Tibial artery (tissue), 4 donors: ENCODE results near the gene ADGRA3.

ENCODE experiments used
- DNase-seq, 2 donors: peaks; one replicate each; pipeline ENCODE4 v3.0.0-alpha.2; 2019
- H3K27ac ChIP-seq, 2 donors: fragments of 200-600 bp; sonication (generic) in 1 of 2; 1 replicate in 1 of 2; 2 replicates in 1 of 2; pipeline ENCODE4 v1.5.1; 2018 to 2019; ENCODE audit warnings: mild to moderate bottlenecking in 1 of 2
- H3K27me3 ChIP-seq, 2 donors: fragments of 200-600 bp; sonication (generic) in 1 of 2; one replicate each; pipeline versions ENCODE4 v1.5.1 to v1.6.0; 2016 to 2019
- H3K36me3 ChIP-seq, 3 donors: fragments of 200-600 bp; sonication (generic) in 2 of 3; one replicate each; pipeline ENCODE4 v1.5.1; 2016 to 2019; ENCODE audit warnings: mild to moderate bottlenecking in 2 of 3
- H3K4me1 ChIP-seq, 4 donors: fragments of 200-600 bp; sonication (generic) in 2 of 4; 1 replicate in 3 of 4; 2 replicates in 1 of 4; pipeline ENCODE4 v1.5.1; 2016 to 2019
- H3K4me3 ChIP-seq, 2 donors: fragments of 200-600 bp; sonication (generic) in 1 of 2; 1 replicate in 1 of 2; 2 replicates in 1 of 2; pipeline ENCODE4 v1.5.1; 2018 to 2019; ENCODE audit warnings: mild to moderate bottlenecking in 2 of 2
- H3K9me3 ChIP-seq, 3 donors: fragments of 200-600 bp; sonication (generic) in 1 of 3; one replicate each; pipeline ENCODE4 v1.5.1; 2016 to 2019
- CTCF ChIP-seq, 2 experiments: fragments of 200-600 bp in 1 of 2; fragments of 450-650 bp in 1 of 2; IDR thresholded peaks; one replicate each; pipeline ENCODE4 v1.5.1; 2017 to 2019; ENCODE audit warnings: antibody characterized with exemption in 2 of 2, mild to moderate bottlenecking in 1 of 2, moderate library complexity in 1 of 2
- intact Hi-C: fragments of 100-400 bp; cut with DNase I; formaldehyde crosslinking; loops from one replicate; pipeline ENCODE4 v1.15.0; 2023; ENCODE audit warnings: low total_unique reads

Gene ADGRA3

DNA sequence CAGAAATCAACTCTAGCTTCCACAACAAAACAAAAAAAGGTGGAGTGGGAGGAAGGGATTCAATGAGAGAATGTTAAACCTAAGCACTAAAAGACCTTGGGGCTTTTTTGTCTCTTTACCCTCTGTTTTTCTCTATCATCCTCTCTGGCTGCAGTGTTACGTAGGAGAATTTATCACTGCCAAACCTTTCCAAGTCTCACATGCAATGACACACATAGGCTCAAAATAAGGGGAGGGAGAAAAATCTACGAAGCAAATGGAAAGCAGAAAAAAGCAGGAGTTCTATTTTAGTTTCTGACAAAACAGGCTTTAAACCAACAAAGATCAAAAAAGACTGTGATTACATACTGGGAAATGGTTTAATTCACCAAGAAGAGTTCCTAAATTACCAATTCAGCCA is 152.1 kb downstream of the ADGRA3 start:
- Histone ChIP-seq H3K36me3 (no peaks in the 10 kb centered on the region), H3K27me3 (no peaks in the 10 kb centered on the region), H3K4me3 (no peak overlapping the region), H3K27ac (no peak overlapping the region), H3K9me3 (no peaks in the 10 kb centered on the region), H3K4me1 (no peaks in the 10 kb centered on the region)
- intact Hi-C loops: no loop called here
- TF ChIP-seq CTCF (IDR thresholded peaks at IDR 0.05): no peak
- no peak for DNase-seq

- intact Hi-C loops: no loop called here
- Histone ChIP-seq H3K9me3 (no peaks in the 10 kb centered on the region), H3K4me1 (no peaks in the 10 kb centered on the region), H3K27ac (no peak overlapping the region), H3K27me3 (no peaks in the 10 kb centered on the region), H3K4me3 (no peak overlapping the region), H3K36me3 (no peaks in the 10 kb centered on the region)
- TF ChIP-seq CTCF (IDR thresholded peaks at IDR 0.05): no peak
- no peak for DNase-seq
These were observed 152.8 kb downstream of the ADGRA3 start for GRCh38 chr4:22363036-22363435.

- no peaks in the 10 kb centered on the region for H3K4me1 ChIP-seq
- H3K36me3 ChIP-seq: no peaks in the 10 kb centered on the region
- H3K27ac ChIP-seq: no peak overlapping the region
- intact Hi-C loops: no loop called here
- no peak for TF ChIP-seq CTCF (IDR thresholded peaks at IDR 0.05)
- no peak overlapping the region for H3K4me3 ChIP-seq
- H3K9me3 ChIP-seq: no peaks in the 10 kb centered on the region
- no peak for DNase-seq
- no peaks in the 10 kb centered on the region for H3K27me3 ChIP-seq
These were observed 158.8 kb downstream of the ADGRA3 start for GRCh38 chr4:22356987-22357596.

DNA sequence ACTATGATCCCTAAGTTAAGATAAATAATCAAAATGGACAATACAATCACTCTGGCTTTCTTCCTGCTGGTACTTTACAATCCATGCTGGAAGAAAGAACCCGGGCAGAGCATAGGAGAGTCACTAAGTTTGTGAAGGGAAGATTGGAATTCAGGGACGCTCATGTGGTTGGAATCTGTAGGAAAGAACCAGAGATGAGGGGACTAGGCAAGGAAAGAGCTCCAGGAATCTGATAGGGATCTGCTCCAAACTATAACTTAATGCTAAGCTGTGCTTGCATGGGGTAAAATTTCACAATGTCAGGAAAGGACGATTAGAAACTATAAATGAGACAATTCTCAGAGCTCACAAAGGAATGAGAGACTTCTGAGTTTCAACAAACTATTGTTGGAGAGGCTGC is 167.5 kb downstream of the ADGRA3 start:
- Histone ChIP-seq H3K27ac (no peak overlapping the region), H3K4me1 (no peaks in the 10 kb centered on the region), H3K36me3 (no peaks in the 10 kb centered on the region), H3K9me3 (no peaks in the 10 kb centered on the region), H3K4me3 (no peak overlapping the region), H3K27me3 (no peaks in the 10 kb centered on the region)
- DNase-seq: no peak
- intact Hi-C loops: no loop called here
- no peak for TF ChIP-seq CTCF (IDR thresholded peaks at IDR 0.05)

- Histone ChIP-seq H3K27me3 (no peaks in the 10 kb centered on the region), H3K36me3 (no peaks in the 10 kb centered on the region), H3K4me1 (no peaks in the 10 kb centered on the region), H3K4me3 (no peak overlapping the region), H3K9me3 (no peaks in the 10 kb centered on the region), H3K27ac (no peak overlapping the region)
- DNase-seq: no peak
- TF ChIP-seq CTCF (IDR thresholded peaks at IDR 0.05): no peak
- intact Hi-C loops: no loop called here
These were observed 170.2 kb downstream of the ADGRA3 start for GRCh38 chr4:22345678-22346077.

DNA sequence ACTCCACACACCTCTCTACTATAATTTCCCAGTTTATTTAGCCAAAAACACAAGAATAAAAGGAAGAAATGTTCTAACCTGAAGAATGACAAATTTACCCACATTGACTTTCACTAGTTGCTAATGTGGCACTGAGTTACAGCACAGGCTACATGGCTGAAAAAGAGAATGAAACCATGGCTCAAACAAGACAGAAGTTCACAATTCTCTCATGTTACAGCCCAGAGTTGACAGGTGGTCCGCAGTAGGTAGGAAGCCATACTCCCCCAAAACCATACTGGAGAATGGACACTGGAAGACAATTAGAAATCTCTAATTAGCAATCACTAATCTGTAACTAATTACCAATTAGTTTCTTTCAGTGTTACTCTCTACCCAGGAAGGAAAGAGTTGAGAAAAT is 170.8 kb downstream of the ADGRA3 start:
- no peaks in the 10 kb centered on the region for H3K27me3 ChIP-seq
- H3K4me3 ChIP-seq: no peak overlapping the region
- no peaks in the 10 kb centered on the region for H3K4me1 ChIP-seq
- no peak for TF ChIP-seq CTCF (IDR thresholded peaks at IDR 0.05)
- no peaks in the 10 kb centered on the region for H3K36me3 ChIP-seq
- no peak for DNase-seq
- no peaks in the 10 kb centered on the region for H3K9me3 ChIP-seq
- intact Hi-C loops: no loop called here
- H3K27ac ChIP-seq: no peak overlapping the region
